Activated naive CD4-positive, alpha-beta T cell treated with anti-CD3 and anti-CD28 coated beads for 36 hours (primary cell): ENCODE data around the gene TRPV6. TPM values are rescaled to one million over a fixed set of nuclear protein-coding genes. Genes with fewer than 3 reads are reported as not detected.

Experiments
- CTCF ChIA-PET: fragments of 350-600 bp; sonication (Branson Sonifier 250); formaldehyde crosslinking; loops from one replicate; lab custom pipeline; 2021; ENCODE audit warnings: antibody characterized with exemption; lab: Charles Lee
- DNase-seq: peaks from one replicate; pipeline ENCODE4 v3.0.0-alpha.2; 2020
- H3K27ac Mint-ChIP-seq: one replicate; pipeline ENCODE4 v1.8.0; 2021; ENCODE audit warnings: mild to moderate bottlenecking, mixed read lengths
- H3K27me3 Mint-ChIP-seq: one replicate; pipeline ENCODE4 v1.8.0; 2021; ENCODE audit warnings: low read depth, mixed read lengths
- H3K36me3 Mint-ChIP-seq: one replicate; pipeline ENCODE4 v1.8.0; 2021; ENCODE audit warnings: low read depth, mixed read lengths
- H3K4me1 Mint-ChIP-seq: one replicate; pipeline ENCODE4 v1.8.0; 2021; ENCODE audit warnings: low read depth, mixed read lengths
- H3K4me3 Mint-ChIP-seq: one replicate; pipeline ENCODE4 v1.8.0; 2021; ENCODE audit warnings: mild to moderate bottlenecking, moderate library complexity, mixed read lengths
- H3K9me3 Mint-ChIP-seq: one replicate; pipeline ENCODE4 v1.8.0; 2021; ENCODE audit warnings: mixed read lengths
- intact Hi-C: fragments of 100-400 bp; cut with micrococcal nuclease; formaldehyde crosslinking; loops from one replicate; pipeline ENCODE4 v1.15.1; 2023
- total RNA-seq, 2 experiments: library from RNA; stranded (reverse); gene quantifications; one replicate each; pipeline ENCODE4 v1.2.3, GENCODE V29; 2021

TRPV6 gene
- total RNA-seq, 2 experiments from 2014 or later: not detected

DNA sequence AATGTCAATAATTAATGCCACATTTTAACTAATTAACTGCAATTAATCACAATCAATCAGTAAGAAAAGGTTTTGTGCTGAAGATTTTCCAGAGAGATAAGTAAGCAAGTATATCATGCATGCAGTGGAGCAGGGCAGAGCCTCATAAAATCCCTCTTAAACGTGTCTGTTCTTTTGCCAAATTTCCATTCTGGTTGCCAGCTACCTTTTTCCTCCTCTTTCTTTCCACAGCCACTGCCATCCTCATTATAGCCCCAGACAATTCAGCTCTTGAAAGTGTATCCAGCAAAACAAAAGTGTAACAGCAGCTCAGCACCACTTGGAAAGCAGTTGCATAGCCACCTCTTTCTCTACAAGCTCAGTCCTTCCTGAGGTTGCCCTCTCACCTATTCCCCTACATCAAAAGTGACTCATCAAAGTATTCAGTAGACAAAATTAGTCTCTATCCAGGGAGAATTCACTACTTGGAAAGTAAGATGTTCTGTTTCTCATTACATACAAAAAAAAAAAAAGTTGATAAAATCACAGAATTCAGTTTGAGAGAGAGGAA, 57.5 kb downstream of the TRPV6 start:
- DNase-seq: no peak
- no peaks in the 10 kb centered on the region for H3K27me3 Mint-ChIP-seq
- intact Hi-C loops: loop anchor here (1.0 kb wide), 1 partner anchor 9 kb away; no protein-coding TSS in a partner anchor
- no peak overlapping the region for H3K4me3 Mint-ChIP-seq
- no peaks in the 10 kb centered on the region for H3K36me3 Mint-ChIP-seq
- H3K27ac Mint-ChIP-seq: no peak overlapping the region
- peaks cover 3% of the 10 kb centered on the region for H3K9me3 Mint-ChIP-seq
- CTCF ChIA-PET: interaction anchor here (0.7 to 1.0 kb wide), 3 partner anchors 14 to 525 kb away, joined by 3 to 4 read pairs (median 3); no protein-coding TSS in a partner anchor
- H3K4me1 Mint-ChIP-seq: peaks cover 25% of the 10 kb centered on the region

DNA sequence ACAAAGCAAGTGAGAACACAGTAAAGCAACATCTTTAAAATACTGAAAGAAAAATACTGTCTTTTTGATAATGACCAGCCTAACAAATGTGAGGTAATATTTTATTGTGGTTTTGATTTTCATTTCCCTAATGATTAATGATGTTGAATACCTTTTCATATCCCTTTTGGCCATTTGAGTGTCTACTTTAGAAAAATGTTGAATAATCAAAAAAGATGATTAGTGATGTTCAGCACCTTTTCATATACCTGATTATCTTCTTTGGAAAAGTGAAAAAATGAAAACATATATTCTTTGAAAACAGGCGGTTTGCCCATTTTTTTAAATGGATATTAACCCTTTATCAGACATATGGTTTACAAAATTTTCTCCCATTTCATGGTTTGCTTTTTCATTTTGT, 62.8 kb downstream of the TRPV6 start:
- CTCF ChIA-PET: interaction anchor here (0.9 kb wide), 1 partner anchor 344 kb away, joined by 3 read pairs; no protein-coding TSS in a partner anchor
- Mint-ChIP-seq H3K27me3 (no peaks in the 10 kb centered on the region), H3K4me1 (peaks cover 25% of the 10 kb centered on the region), H3K36me3 (peaks cover 1% of the 10 kb centered on the region), H3K27ac (no peak overlapping the region), H3K4me3 (no peak overlapping the region), H3K9me3 (peaks cover 5% of the 10 kb centered on the region)
- no peak for DNase-seq
- intact Hi-C loops: no loop called here

Other genes with a start within 250 kb of the TRPV6 start
- gene PRSS1, start 136.3 kb downstream of the TRPV6 start, total RNA-seq: not detected
- under 1 TPM in 1 of 2 experiments, not detected in 1; 0.50 TPM for gene PRSS2, start 114.8 kb downstream of the TRPV6 start, total RNA-seq
- 10 to 100 TPM; 22.1 to 22.8 TPM for gene EPHB6, start 30.7 kb downstream of the TRPV6 start, total RNA-seq
- not detected for gene TRPV5, start 48.0 kb upstream of the TRPV6 start, total RNA-seq
- not detected for gene LLCFC1, start 53.7 kb upstream of the TRPV6 start, total RNA-seq
- under 1 TPM; 0.52 to 0.83 TPM for gene KEL, start 76.6 kb upstream of the TRPV6 start, total RNA-seq
- gene OR9A2, start 141.4 kb upstream of the TRPV6 start, total RNA-seq: not detected
- not detected for gene OR6V1, start 166.6 kb upstream of the TRPV6 start, total RNA-seq
- not detected for gene PIP, start 246.3 kb upstream of the TRPV6 start, total RNA-seq